Measurements from ENCODE around the gene COX4I2. TPM values are rescaled to one million over a fixed set of nuclear protein-coding genes. Genes with fewer than 3 reads are reported as not detected.

Gene COX4I2
- total RNA-seq, 2 experiments from 2014 or later = not detected

Other genes with a start within 250 kb of the COX4I2 start
- gene DEFB119, start 247.3 kb upstream of the COX4I2 start, total RNA-seq = not detected
- gene DEFB121, start 231.7 kb upstream of the COX4I2 start, total RNA-seq = not detected
- not detected for gene DEFB123, start 197.3 kb upstream of the COX4I2 start, total RNA-seq
- not detected for gene DEFB124, start 162.8 kb upstream of the COX4I2 start, total RNA-seq
- not detected for gene REM1, start 162.6 kb upstream of the COX4I2 start, total RNA-seq
- gene HM13, start 123.5 kb upstream of the COX4I2 start, total RNA-seq = 100 to 1,000 TPM; 162 to 165 TPM
- under 1 TPM; 0.48 to 0.58 TPM for gene ID1, start 32.6 kb upstream of the COX4I2 start, total RNA-seq
- gene BCL2L1, start 85.0 kb downstream of the COX4I2 start, total RNA-seq = 10 to 100 TPM; 67.7 to 72.5 TPM
- 100 to 1,000 TPM; 137 to 138 TPM for gene TPX2, start 101.4 kb downstream of the COX4I2 start, total RNA-seq
- under 1 TPM; 0.33 to 0.45 TPM for gene MYLK2, start 181.4 kb downstream of the COX4I2 start, total RNA-seq
- not detected for gene FOXS1, start 207.7 kb downstream of the COX4I2 start, total RNA-seq
- gene DUSP15, start 232.6 kb downstream of the COX4I2 start, total RNA-seq = not detected
- not detected for gene TTLL9, start 232.7 kb downstream of the COX4I2 start, total RNA-seq

All from activated CD4-positive, alpha-beta memory T cell treated with anti-CD3 and anti-CD28 coated beads, Interleukin-2, amount 10 ng/mL, durations not matched to agents 7 days and 5 days (primary cell).